Skin of body (tissue), 1 donor: ENCODE measurements around the gene GAL3ST3. TPM values are rescaled to one million over a fixed set of nuclear protein-coding genes. Genes with fewer than 3 reads are reported as not detected.

ENCODE experiments used
- total RNA-seq: library from RNA; depleted of rRNA; stranded (reverse); fragments of >200 nt; gene quantifications from one replicate; pipeline ENCODE4 v1.2.3, GENCODE V29; 2014

GAL3ST3 gene
- total RNA-seq, 1 donor from 2014 or later, result not detected

Other genes with a start within 250 kb of the GAL3ST3 start
- gene SNX32, start 215.2 kb downstream of the GAL3ST3 start, total RNA-seq, result 1.4 TPM
- 371 TPM for gene CFL1, start 191.0 kb downstream of the GAL3ST3 start, total RNA-seq
- gene MUS81, start 188.7 kb downstream of the GAL3ST3 start, total RNA-seq, result 24.0 TPM
- gene EFEMP2, start 176.4 kb downstream of the GAL3ST3 start, total RNA-seq, result 33.6 TPM
- 0.59 TPM for gene CTSW, start 169.3 kb downstream of the GAL3ST3 start, total RNA-seq
- 51.0 TPM for gene FIBP, start 160.7 kb downstream of the GAL3ST3 start, total RNA-seq
- 11.4 TPM for gene CCDC85B, start 158.5 kb downstream of the GAL3ST3 start, total RNA-seq
- 10.6 TPM for gene FOSL1, start 148.8 kb downstream of the GAL3ST3 start, total RNA-seq
- 13.6 TPM for gene C11orf68, start 130.1 kb downstream of the GAL3ST3 start, total RNA-seq
- gene DRAP1, start 129.7 kb downstream of the GAL3ST3 start, total RNA-seq, result 55.1 TPM
- not detected for gene TSGA10IP, start 103.7 kb downstream of the GAL3ST3 start, total RNA-seq
- 38.0 TPM for gene SART1, start 87.4 kb downstream of the GAL3ST3 start, total RNA-seq
- gene EIF1AD, start 47.0 kb downstream of the GAL3ST3 start, total RNA-seq, result 19.0 TPM
- gene BANF1, start 46.7 kb downstream of the GAL3ST3 start, total RNA-seq, result 20.5 TPM
- 279 TPM for gene CST6, start 37.2 kb downstream of the GAL3ST3 start, total RNA-seq
- 0.10 TPM for gene CATSPER1, start 22.7 kb downstream of the GAL3ST3 start, total RNA-seq
- 87.3 TPM for gene SF3B2, start 3.2 kb upstream of the GAL3ST3 start, total RNA-seq
- 31.0 TPM for gene PACS1, start 21.1 kb upstream of the GAL3ST3 start, total RNA-seq
- 9.8 TPM for gene KLC2, start 208.5 kb upstream of the GAL3ST3 start, total RNA-seq
- gene RAB1B, start 219.5 kb upstream of the GAL3ST3 start, total RNA-seq, result 33.6 TPM
- 0.59 TPM for gene CNIH2, start 229.0 kb upstream of the GAL3ST3 start, total RNA-seq
- 49.7 TPM for gene YIF1A, start 240.0 kb upstream of the GAL3ST3 start, total RNA-seq
- gene TMEM151A, start 242.7 kb upstream of the GAL3ST3 start, total RNA-seq, result not detected